K562 (cell line): ENCODE data around the gene WDR31. TPM values are rescaled to one million over a fixed set of nuclear protein-coding genes. Genes with fewer than 3 reads are reported as not detected.

Experiments used
- ARID2 ChIP-seq: fragments of 450-650 bp; IDR thresholded peaks from 2 replicates; pipeline ENCODE4 v1.6.1; 2017; ENCODE audit warnings: antibody characterized with exemption, mild to moderate bottlenecking
- KDM1A ChIP-seq, 2 experiments: fragments of 450-650 bp; IDR thresholded peaks; 2 replicates each; pipeline ENCODE4 v1.6.1; 2016; ENCODE audit warnings: mild to moderate bottlenecking in 2 of 2
- MEIS2 ChIP-seq: fragments of 450-650 bp; IDR thresholded peaks from 2 replicates; pipeline ENCODE4 v1.6.1; 2014; ENCODE audit warnings: mild to moderate bottlenecking; ENCODE audit not compliant: partially characterized antibody
- MTA2 ChIP-seq: fragments of 450-650 bp; IDR thresholded peaks from 2 replicates; pipeline ENCODE4 v1.6.1; 2016; ENCODE audit warnings: low read depth
- NCOR1 ChIP-seq: fragments of 450-650 bp; IDR thresholded peaks from 2 replicates; pipeline ENCODE4 v1.6.1; 2016; ENCODE audit warnings: mild to moderate bottlenecking, moderate library complexity
- RAD21 ChIP-seq, 2 experiments: fragments of 250-450 bp in 1 of 2; fragments of 450-650 bp in 1 of 2; sonication (Bioruptor Pico) in 1 of 2; formaldehyde crosslinking in 1 of 2; IDR thresholded peaks in 1 of 2; conservative IDR thresholded peaks in 1 of 2; 2 replicates each; pipeline versions ENCODE4 v1.4.0 to v1.8.0; 2020 to 2022; ENCODE audit warnings: mild to moderate bottlenecking in 2 of 2, moderate library complexity in 1 of 2
- SIN3B ChIP-seq: fragments of 450-650 bp; IDR thresholded peaks from 2 replicates; pipeline ENCODE4 v1.6.1; 2017; ENCODE audit warnings: low read depth, mild to moderate bottlenecking, moderate library complexity
- SMC3 ChIP-seq: conservative IDR thresholded peaks from 2 replicates; pipeline ENCODE4 v1.6.1; 2011; ENCODE audit warnings: low read depth, low read length, improper control_type of control experiment; ENCODE audit not compliant: insufficient read depth
- ZBTB7A ChIP-seq: IDR thresholded peaks from 2 replicates; pipeline ENCODE4 v1.6.1; 2011; ENCODE audit warnings: low read depth, mild to moderate bottlenecking, low read length, moderate library complexity, borderline replicate concordance; ENCODE audit not compliant: control insufficient read depth
- ZKSCAN1 ChIP-seq: fragments of 150-350 bp; IDR thresholded peaks from 2 replicates; pipeline ENCODE4 v1.6.1; 2016; ENCODE audit warnings: low read depth, low read length
- ZNF384 ChIP-seq: IDR thresholded peaks from 2 replicates; pipeline ENCODE4 v1.6.1; 2012; ENCODE audit warnings: low read depth, low read length, improper control_type of control experiment
- polyA plus RNA-seq, 8 experiments: library from polyadenylated mRNA; depleted of rRNA in 4 of 8; stranded (reverse) in 5 of 8; unstranded in 3 of 8; fragments of >200 nt; fragmentation: Nextera tagmentation in 2 of 8; fragmentation: Illumina TruSeq in 1 of 8; extraction: Ambion mirVana in 2 of 8; extraction: Trizol in 1 of 8; gene quantifications; 2 replicates each; pipeline versions ENCODE4 v1.2.1 to v1.2.3, GENCODE V29; 2011 to 2014; ENCODE audit warnings: inconsistent platforms in 1 of 8, missing spikeins in 1 of 8
- total RNA-seq, 7 experiments: library from RNA; depleted of rRNA in 6 of 7; stranded (reverse); fragments of >200 nt in 6 of 7; fragmentation: Illumina TruSeq in 2 of 7; extraction: Trizol in 2 of 7; gene quantifications; 2 replicates each; pipeline versions ENCODE4 v1.2.1 to v1.2.3, GENCODE V29; 2011 to 2021; ENCODE audit warnings: low replicate concordance in 1 of 7
- TF ChIP-seq, protein P1 (sequence below), 2 experiments: fragments of 450-650 bp; formaldehyde crosslinking in 1 of 2; IDR thresholded peaks; 2 replicates each; pipeline versions ENCODE4 v1.4.0 to v1.6.1; 2014 to 2020; ENCODE audit warnings: mild to moderate bottlenecking in 2 of 2, borderline replicate concordance in 1 of 2, low read depth in 1 of 2

WDR31 gene
- total and polyA plus RNA-seq, 9 of the 15 experiments (the other 6 are each of a cell fraction or from before 2014, with no cell fraction given): 0.35 to 1.8 (median 0.95) TPM

DNA sequence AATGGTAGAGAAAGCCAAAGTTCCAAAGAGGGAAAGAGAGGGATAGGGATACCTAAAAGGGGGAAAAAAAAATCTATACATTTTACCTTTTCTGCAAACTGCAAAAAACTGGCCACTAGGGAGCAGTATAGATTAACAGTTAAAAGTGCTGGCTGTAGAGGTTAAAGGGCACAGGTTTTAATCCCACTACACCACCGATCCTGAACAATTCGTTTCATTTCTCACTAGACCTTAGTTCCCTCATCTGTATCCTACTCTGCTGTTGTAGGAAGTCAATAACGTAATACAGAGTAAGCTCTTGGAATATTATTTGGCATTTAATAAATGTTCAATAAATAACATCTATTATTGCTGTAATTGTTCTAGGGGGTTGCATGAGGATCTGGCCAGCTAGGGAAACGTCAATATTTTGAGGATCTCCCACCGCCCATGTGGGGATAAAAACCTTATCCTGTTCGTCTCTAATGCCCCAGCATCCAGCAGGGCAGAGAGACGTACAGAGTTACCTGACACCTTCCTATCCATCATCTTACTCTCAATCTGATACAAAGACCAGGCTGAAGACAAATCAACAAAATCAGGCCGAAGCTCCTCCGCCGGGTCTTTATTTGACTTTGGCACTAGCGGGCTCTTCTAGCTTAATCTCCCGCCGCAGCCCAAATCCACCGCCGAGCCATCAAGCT is 65.5 kb downstream of the WDR31 start (continued):
- TF ChIP-seq, protein P1, sequence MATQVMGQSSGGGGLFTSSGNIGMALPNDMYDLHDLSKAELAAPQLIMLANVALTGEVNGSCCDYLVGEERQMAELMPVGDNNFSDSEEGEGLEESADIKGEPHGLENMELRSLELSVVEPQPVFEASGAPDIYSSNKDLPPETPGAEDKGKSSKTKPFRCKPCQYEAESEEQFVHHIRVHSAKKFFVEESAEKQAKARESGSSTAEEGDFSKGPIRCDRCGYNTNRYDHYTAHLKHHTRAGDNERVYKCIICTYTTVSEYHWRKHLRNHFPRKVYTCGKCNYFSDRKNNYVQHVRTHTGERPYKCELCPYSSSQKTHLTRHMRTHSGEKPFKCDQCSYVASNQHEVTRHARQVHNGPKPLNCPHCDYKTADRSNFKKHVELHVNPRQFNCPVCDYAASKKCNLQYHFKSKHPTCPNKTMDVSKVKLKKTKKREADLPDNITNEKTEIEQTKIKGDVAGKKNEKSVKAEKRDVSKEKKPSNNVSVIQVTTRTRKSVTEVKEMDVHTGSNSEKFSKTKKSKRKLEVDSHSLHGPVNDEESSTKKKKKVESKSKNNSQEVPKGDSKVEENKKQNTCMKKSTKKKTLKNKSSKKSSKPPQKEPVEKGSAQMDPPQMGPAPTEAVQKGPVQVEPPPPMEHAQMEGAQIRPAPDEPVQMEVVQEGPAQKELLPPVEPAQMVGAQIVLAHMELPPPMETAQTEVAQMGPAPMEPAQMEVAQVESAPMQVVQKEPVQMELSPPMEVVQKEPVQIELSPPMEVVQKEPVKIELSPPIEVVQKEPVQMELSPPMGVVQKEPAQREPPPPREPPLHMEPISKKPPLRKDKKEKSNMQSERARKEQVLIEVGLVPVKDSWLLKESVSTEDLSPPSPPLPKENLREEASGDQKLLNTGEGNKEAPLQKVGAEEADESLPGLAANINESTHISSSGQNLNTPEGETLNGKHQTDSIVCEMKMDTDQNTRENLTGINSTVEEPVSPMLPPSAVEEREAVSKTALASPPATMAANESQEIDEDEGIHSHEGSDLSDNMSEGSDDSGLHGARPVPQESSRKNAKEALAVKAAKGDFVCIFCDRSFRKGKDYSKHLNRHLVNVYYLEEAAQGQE (IDR thresholded peaks at IDR 0.05; ENCODE audit: borderline replicate concordance): peak; percentile 56
- TF ChIP-seq, protein P1 (CRISPR knock-in tag; IDR thresholded peaks at IDR 0.05; ENCODE audit: low read depth): no peak
- TF ChIP-seq RAD21 (CRISPR knock-in tag; conservative IDR thresholded peaks at IDR 0.05 in 1 of 2, IDR thresholded peaks at IDR 0.05 in 1 of 2): peak; percentile 78 to 82
- TF ChIP-seq MEIS2: peak; percentile 11
- TF ChIP-seq ARID2: 0 out of 2 replicates have a peak, but pooled peaks have one; percentile 20
- peak; percentile 55; the same call in 1 of the 2 replicates for TF ChIP-seq SMC3
- TF ChIP-seq ZBTB7A: no peak
- TF ChIP-seq ZKSCAN1: no peak
- no peak for TF ChIP-seq SIN3B
- 0 out of 2 replicates have a peak, but pooled peaks have one; percentile 22 for TF ChIP-seq MTA2
- 0 out of 4 replicates have a peak, but pooled peaks of 1 of the 2 experiments have one; percentile 16 for TF ChIP-seq KDM1A (IDR thresholded peaks at IDR 0.05)
- 0 out of 2 replicates have a peak, but pooled peaks have one; percentile 9 for TF ChIP-seq NCOR1
- peak; percentile 64 for TF ChIP-seq ZNF384
